ENCODE measurements around the gene RASAL1.

The RASAL1 gene, protein sequence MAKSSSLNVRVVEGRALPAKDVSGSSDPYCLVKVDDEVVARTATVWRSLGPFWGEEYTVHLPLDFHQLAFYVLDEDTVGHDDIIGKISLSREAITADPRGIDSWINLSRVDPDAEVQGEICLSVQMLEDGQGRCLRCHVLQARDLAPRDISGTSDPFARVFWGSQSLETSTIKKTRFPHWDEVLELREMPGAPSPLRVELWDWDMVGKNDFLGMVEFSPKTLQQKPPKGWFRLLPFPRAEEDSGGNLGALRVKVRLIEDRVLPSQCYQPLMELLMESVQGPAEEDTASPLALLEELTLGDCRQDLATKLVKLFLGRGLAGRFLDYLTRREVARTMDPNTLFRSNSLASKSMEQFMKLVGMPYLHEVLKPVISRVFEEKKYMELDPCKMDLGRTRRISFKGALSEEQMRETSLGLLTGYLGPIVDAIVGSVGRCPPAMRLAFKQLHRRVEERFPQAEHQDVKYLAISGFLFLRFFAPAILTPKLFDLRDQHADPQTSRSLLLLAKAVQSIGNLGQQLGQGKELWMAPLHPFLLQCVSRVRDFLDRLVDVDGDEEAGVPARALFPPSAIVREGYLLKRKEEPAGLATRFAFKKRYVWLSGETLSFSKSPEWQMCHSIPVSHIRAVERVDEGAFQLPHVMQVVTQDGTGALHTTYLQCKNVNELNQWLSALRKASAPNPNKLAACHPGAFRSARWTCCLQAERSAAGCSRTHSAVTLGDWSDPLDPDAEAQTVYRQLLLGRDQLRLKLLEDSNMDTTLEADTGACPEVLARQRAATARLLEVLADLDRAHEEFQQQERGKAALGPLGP

DNA sequence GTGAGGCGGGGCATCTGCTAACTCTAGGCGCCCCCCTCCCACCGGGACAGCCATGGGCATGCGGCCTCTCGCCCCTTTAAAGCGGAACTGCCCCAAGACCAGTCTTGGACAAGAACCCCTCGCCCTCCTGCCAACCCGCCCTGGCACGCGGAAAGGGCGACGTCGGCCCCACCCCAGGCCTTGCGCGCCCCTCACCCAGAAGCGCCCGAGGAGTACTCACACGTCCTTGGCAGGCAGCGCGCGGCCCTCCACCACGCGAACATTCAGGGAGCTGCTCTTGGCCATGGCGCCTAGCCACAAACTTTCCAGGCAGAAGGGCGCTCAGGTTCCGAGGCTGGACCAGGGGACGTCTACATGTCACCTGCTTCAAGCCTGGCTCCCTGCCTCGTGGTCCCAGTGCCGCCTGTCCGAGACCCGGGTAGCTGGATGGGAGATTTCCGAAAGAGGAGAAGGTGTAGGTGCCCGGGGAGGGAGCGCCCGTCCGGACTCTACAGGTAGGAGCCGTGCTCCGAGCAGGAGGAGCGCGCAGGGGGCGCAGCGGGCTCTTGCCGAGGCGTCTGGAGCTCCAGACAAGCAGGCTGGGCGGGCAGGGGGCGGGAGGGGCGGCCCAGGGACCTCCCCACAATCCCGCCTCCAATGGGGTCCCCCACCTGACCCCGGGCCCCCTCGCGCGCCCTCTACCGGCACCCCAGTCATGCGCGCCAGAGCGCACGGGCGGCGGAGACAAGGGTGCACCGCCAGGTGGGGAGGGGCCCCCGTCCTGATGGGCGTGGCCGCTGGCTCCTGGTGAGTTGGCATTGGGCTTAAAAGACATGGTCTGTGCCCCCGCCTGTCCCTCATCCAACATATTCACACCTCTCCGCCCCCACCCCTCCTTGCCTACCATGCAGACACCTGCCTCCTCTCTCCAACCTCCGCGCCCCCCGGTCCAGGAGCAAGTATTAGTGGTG lies at the start of gene RASAL1:
Gene RASAL1, minus strand, starts transcription at position 584 of the 950 bp plus-strand sequence. Its CDS starts 299 bp downstream, at position 285.
- DNase-seq, result peak; percentile 57

DNA sequence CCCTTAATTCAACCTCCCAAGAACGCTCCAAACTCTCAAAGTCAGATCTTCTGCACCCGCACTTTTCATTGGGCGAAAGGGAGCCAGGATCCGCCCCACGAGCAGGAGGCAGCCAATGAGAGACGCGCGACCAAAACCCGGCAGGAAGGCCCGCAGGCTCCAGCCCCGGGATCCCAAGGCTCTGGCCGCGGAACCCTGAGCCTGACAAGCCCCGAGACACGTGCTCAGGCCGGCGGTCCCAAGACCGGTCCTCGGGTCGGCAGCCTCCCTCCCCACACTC lies 49.3 kb upstream of the RASAL1 start:
- DNase-seq, result peak; percentile 85

DNA sequence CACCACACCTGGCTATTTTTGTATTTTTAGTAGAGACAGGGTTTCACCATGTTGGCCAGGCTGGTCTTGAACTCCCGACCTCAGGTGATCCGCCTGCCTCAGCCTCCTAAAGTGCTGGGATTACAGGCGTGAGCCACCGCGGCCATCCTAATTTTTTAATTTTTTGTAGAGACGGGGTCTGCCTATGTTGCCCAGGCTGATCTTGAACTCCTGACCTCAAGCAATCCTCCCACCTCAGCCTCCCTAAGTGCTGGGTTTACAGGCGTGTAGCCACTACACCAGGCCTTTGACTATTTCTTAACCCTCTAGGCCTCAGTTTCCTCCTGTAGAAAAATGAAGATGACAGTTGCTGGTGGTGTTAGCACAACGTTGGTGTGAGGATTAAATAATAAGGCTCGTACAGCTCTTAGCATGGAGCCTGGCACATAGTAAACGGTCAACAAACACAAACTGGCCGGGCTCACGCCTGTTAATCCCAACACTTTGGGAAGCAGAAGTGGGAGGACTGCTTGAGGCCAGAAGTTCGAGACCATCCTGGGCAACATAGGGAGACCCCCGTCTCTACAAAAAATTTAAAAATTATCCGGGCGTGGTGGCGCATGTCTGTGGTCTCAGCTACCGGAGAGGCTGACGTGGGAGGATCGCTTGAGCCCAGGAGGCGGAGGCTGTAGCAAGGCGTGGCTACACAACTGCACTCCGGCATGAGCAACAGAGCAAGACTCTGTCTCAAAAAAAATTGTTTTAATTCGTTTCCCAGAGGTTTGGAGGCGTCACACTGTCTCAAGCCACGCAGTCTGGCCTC lies 48.7 kb upstream of the RASAL1 start:
- no peak for DNase-seq

DNA sequence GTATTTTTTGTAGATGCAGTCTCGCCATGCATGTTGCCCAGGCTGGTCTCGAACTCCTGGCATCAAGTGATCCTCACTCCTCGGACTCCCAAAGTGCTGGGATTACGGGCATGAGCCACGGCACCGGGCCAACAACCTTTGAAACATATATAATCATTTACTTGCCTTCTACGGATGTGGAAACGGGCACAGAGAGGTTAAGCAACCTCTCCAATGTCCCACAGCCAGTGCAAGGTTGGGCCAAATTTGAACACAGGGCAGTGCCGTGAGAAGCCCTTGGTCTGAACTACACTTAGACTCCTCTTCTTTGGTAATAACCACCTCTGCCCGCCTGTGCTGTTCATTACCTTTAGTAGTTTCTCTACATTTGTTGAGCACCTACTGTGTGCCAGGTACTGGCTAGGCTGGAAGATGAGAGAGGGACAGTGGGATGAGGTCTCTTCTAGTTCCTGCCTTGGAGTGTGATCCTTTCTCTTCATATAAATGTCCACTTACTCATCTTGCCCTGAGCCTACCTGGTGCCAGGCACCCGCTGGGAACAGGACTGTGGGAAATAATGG lies 47.5 kb upstream of the RASAL1 start:
- no peak for DNase-seq

DNA sequence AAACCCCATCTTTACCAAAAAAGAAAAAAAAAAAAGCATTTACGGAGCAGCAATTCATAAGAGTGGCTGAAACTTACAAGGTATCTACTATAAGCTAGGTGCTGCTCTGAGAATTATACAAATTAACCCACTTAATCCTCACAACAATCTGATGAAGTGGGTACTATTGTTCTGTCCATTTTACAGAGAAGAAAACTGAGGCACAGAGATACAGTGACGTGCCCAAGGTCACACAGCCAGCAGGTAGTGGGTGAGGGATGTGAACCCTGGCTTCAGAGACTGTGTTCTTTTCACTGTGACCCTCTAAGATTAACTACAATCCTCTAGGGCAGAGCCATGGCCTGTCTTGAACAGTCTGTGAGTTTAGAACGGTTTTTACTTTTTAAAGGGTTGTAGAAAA lies 46.4 kb upstream of the RASAL1 start:
- no peak for DNase-seq

DNA sequence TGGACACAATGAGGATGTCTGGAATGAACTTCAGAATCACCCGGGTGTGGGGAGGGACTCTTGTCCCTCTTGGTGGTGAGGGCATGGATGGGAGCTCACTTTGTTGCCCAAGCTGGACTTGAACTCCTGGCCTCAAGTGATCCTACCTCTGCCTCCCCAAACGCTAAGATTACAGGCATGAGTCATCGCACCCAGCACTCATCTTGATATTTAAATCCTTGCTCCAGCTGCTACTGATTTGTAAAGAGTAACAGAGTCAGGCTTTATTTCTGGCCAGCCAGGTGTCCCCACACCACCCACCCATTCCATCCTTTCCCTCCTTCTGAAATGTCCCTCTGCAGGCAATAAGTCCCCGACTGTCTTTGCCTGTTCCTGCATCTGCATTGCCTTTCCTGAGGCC lies 44.8 kb upstream of the RASAL1 start:
- DNase-seq, result no peak

DNA sequence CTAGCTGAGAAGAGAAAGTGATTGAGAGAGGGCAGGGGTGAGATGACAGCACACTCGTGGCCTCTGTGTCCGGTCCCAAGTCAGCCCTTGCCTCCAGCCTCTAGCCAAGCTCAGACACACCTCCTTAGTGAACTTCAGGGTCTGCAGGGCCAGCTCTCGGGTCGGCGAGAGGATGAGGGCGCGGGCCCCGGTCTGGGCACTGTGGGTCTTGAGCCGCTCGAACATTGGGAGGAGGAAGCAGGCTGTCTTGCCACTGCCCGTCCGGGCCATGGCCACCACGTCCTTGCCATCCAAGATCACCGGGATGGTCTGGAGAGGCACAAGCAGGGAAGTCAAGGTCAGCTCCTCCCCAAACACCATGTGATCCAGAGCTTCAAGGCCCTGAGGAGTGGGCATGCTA lies 43.5 kb upstream of the RASAL1 start:
- DNase-seq, result no peak

DNA sequence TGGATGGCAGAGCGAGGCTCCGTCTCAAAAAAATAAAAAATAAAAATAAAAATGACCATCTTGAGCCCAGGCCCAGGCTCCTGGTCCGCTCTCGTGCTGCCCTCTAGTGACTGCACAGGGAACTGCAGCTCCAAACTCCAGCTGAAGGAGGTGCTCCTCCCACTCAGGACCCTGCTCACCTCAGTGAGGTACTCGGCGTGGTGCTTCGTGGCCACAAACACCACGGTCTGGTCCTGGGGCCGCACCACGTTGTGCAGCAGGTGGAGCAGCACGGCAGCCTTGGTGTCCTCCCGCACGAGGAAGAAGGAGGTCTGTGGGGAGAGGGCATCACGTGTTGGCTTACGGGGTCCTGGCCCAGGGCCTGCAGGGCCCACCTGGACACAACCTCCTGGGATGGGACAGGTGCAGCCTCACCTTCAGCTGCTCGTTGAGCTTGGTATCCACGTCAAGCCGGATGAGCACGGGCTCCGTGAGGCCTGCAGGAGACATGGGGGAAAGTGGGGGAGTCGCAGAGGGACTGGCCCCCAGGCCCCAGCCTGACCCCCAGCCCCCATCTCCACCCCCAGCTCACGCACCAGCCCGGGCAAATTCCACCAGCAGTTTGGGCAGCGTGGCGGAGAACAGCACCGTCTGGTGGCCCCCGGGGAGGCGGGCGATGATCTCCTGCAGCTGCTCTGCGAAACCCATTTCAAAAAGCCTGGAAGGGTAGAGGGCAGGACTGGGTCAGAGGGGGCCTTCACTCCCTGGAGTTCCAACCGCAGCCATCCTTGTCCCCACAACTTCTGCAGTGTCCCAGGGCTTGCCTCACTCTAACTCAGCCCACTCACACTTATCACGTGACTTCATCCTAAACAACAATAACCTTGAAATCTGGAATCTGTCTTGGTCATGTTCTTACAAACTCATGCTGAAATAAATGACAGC lies 39.2 kb upstream of the RASAL1 start:
- peak; percentile 17 for DNase-seq

DNA sequence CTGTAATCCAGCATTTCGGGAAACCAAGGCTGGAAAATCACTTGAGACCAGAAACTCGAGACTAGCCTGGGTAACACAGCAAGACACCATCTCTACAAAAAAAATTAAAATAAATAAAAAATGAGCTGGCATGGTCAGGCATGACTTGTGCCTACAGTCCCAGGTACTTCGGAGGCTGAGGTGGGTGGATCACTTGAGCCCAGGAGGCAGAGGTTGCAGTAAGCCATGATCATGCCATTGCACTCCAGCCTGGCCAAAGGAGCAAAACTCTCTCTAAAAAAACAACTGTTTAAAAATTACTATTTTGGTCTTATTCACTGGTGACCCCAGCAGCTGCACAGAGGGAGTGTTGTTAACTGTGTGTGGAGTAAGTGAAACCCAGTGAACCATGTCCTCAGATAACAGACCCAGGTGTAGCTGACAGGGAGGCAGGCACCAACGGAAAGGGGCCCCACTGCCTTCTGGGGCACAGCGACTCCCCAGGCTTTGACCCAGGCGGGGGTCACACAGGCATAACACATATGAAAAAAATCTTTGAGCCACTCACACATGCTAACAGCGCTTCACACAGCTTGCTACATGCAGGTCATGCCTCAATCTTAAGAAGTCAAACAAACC lies 37.6 kb upstream of the RASAL1 start:
- no peak for DNase-seq

DNA sequence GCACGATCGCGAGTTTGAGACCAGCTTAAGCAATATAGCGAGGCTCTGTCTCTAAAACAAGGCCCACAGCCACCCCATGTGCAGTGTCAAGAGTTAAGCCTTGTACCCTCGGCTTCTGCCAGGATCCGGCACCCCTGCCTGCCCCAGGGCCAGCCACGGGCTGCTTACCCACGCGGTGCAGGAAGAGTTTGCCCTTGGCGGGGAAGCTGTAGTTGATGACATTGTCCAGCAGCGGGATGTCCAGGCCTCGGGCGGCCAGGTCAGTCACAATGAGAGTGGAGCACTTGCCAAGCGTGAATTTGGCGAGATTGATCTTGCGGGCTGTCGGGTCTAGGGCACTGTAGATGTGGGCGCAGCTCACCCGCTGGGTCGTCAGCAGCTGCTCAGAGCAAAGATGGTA lies 36.6 kb upstream of the RASAL1 start:
- no peak for DNase-seq

DNA sequence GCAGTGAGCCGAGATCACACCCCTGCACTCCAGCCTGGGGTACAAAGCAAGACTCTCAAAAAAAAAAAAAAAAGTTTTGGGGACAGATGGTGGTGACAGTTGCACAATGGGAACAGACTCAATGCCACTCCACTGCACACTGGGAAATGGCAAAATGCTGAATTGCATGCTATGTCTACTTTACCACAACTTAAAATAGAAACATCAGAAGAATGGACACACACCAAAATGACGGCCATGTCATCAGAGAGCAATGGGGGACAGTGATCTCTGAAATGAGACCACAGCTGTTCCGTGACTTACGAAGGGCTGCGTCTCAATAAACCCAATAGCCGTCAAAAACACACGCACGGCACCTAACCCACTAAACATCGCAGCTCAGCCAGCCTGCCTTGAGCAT lies 36.0 kb upstream of the RASAL1 start:
- no peak for DNase-seq

DNA sequence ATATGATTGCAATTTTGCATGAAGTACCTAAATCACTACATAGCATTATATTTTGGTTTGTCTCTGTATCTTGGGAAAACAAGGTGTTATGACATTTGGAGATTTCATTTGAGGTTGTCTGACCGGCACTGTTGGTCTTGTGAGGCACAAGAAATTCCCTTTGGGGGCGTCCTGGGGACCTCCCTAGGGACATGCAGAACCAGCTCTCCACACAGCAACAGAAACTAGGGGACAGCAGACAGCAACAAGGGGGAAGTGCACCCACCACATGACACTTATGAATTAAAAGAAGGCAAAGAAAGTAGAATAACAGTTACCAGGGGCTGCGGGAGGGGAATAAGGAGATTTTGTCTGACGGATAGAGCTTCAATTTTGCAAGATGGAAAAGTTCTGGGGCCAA lies 35.4 kb upstream of the RASAL1 start:
- no peak for DNase-seq

DNA sequence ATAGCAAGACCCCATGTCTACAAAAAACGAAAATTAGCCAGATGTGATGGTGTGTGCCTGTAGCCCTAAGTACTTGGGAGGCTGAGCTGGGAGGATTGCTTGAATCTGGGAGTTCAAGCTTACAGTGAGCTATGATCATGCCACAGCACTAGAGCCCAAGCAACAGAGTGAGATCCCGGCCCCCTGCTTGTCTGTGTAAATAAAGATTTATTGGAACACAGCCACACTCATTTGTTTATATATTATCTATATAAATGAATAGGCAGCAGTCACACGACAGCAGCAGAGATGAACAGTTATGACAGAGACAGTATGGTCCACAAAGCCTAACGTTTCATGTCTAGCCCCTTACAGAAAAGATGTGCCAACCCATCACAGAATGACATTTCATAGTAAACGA lies 34.9 kb upstream of the RASAL1 start:
- DNase-seq, result no peak

DNA sequence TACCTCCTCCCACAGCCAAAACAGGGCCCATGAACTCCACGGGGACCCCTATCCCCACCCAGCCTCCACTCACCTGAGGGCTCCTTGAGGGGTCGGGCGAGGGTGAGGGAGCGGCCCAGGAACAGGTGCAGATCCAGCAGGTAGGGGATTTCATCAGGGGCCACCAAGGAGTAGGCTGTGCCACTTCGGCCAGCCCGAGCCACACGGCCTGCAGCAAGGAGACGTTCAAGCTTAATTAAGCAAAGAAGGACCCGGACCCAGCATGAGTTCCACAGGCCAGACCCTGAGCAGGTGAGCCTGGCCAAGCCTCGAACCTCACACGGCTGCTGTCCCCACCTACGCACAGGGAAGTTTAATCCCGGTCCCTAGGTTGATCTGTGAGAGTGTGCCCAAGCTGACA lies 34.1 kb upstream of the RASAL1 start:
- no peak for DNase-seq

DNA sequence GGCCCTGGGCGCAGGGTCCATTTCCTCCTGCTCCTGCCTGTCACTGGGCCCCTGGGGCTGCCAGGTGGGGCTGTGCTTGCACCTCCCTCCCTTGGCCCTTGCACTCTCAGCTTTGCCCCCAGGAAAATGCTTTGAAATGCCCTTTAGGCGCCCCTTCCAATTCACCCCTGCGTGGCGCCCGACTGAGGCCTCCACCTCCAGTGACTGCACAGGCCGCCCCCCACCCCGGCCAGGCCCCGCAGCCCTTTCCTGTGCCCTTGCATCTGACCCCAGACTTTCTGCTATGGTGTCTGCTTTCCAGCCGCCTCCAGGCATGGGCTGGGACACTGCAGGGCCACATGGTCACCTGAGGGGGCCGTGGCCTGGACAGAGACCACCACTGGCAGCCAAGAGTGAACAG lies 32.3 kb upstream of the RASAL1 start:
- DNase-seq, result no peak

DNA sequence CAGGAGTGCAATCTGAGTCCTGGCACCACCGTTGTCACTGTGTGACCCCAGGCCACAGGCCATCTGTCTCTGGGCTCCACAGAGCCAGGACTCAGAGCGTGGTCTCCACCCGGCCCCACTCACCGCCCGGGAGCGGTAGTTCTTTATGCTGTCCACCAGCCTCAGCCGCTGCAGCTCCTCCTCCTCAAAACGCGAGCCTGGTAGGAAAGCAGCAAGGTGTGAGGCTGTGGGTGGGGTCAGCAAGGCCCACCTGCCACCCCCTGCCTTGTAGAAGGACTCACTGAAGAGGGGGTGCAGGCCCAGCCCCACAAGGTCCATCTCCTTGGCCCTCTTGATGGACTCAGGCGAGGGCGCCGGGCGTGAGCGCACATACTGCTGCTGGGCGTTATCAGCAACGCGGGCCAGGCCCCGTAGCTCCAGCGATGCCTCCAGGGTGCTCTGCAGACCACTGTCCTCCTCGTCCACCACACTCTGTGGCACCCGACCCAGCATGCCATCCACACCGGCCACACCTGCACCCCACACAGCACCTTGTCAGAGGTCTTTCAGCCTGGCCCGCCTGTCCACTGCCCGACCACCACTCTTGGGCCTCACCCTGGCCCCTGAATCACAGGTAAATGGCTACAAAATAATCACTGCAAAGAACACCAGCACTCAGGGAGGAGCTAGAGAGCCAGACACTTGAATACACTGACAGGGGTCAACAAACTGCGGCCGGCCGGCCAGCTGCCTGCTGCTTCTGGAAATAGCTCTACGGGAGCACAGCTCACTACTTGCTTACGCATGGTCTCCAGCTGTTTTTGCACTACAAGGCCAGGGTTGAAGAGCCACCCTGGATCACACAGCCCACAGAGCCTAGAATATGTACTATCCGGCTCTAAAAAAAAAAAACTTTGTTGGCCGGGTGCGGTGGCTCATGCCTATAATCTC lies 30.2 kb upstream of the RASAL1 start:
- DNase-seq, result no peak

DNA sequence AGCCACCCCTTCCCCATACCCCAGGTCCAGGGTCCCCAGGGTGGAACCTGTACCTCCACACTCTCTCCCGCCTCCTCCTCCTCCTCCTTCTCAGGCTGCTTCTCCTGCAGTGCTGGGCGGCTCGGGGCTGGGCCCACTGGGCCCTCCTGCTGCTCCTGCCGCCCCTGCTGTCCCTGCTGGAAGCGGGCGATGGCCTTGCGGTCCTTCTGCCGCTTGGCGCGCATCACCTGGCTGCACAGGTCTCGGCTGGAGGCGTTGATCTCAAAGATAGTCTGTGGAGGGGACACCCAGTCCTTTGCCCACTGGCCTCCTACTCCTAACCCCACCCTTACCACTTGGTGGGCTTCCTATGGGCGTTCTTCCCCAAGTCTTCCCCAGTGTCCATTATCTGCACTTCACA lies 28.5 kb upstream of the RASAL1 start:
- DNase-seq, result no peak

DNA sequence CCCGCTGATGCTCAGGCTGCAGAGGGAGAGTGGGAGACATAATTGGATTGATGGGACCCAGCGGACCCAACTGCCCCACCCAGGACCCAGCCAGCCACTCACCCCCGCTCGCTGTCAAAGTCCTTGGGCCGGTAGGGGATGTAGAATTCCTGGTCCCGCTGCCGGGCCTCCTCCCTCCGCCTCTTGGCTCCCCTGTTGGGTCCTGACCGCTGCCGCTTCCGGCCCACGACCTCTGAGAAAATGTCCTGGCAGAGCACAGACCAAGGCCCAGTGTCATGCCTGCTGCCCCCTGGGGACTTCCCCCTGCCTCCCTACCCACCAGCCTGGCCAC lies 27.4 kb upstream of the RASAL1 start:
- no peak for DNase-seq
